HG02870 (cell line): Measurements from ENCODE around the gene WSB2.

Source experiments
- ATAC-seq: cut with Tn5 transposase; IDR thresholded peaks from one replicate; pipeline ENCODE4 v1.9.1; 2021; ENCODE audit warnings: mild to moderate bottlenecking, moderate library complexity; ENCODE audit not compliant: unreplicated experiment

The WSB2 gene

GRCh38 chr12:117994551-117995438, 66.2 kb downstream of the WSB2 start:
- ATAC-seq = no peak

- ATAC-seq = no peak
Measured at GRCh38 chr12:117986705-117987469, 74.1 kb downstream of the WSB2 start.

GRCh38 chr12:117985182-117985581, 75.8 kb downstream of the WSB2 start:
- no peak for ATAC-seq
